Upper lobe of left lung (tissue), 6 donors: Measurements from ENCODE around the gene DNMT3A. TPM values are rescaled to one million over a fixed set of nuclear protein-coding genes. Genes with fewer than 3 reads are reported as not detected.

Experiments used
- ATAC-seq, 2 donors: fragments of 200-7000 bp; cut with Tn5 transposase; one replicate each; pipeline ENCODE4 v1.9.1; 2022; ENCODE audit warnings: mild to moderate bottlenecking in 2 of 2, moderate library complexity in 2 of 2; ENCODE audit not compliant: low FRiP score in 2 of 2
- DNase-seq, 2 donors: peaks; one replicate each; pipeline ENCODE4 v3.0.0-alpha.2; 2019 to 2020
- H3K27ac ChIP-seq, 4 donors: fragments of 200-600 bp; sonication (generic); one replicate each; pipeline ENCODE4 v1.5.1; 2016 to 2019
- H3K27me3 ChIP-seq, 4 donors: fragments of 200-600 bp; sonication (generic); one replicate each; pipeline ENCODE4 v1.5.1; 2017 to 2019
- H3K36me3 ChIP-seq, 4 donors: fragments of 200-600 bp; sonication (generic); one replicate each; pipeline ENCODE4 v1.5.1; 2016 to 2019
- H3K4me1 ChIP-seq, 4 donors: fragments of 200-600 bp; sonication (generic); one replicate each; pipeline ENCODE4 v1.5.1; 2018 to 2019
- H3K4me3 ChIP-seq, 4 donors: fragments of 200-600 bp; sonication (generic); one replicate each; pipeline ENCODE4 v1.5.1; 2017 to 2019; ENCODE audit warnings: mild to moderate bottlenecking in 2 of 4, moderate library complexity in 1 of 4
- H3K9me3 ChIP-seq, 4 donors: fragments of 200-600 bp; sonication (generic); one replicate each; pipeline ENCODE4 v1.5.1; 2018 to 2019
- EP300 ChIP-seq, 4 donors: sonication (generic); formaldehyde crosslinking; IDR thresholded peaks; one replicate each; pipeline ENCODE4 v1.5.1; 2017; ENCODE audit warnings: antibody characterized with exemption in 4 of 4, control low read depth in 2 of 4
- POLR2A ChIP-seq, 4 donors: fragments of 450-650 bp; IDR thresholded peaks; one replicate each; pipeline ENCODE4 v1.5.1; 2016 to 2017; ENCODE audit warnings: antibody characterized with exemption in 4 of 4, mild to moderate bottlenecking in 2 of 4
- POLR2AphosphoS5 ChIP-seq, 2 donors: sonication (generic); formaldehyde crosslinking; IDR thresholded peaks; one replicate each; pipeline ENCODE4 v1.5.1; 2017; ENCODE audit warnings: antibody characterized with exemption in 2 of 2
- WGBS, 2 donors: methylation state at CpG; one replicate each; pipeline ENCODE4 v1.1.5; 2017 to 2018; 5-methylcytosine and 5-hydroxymethylcytosine counted together
- total RNA-seq, 6 donors: library from RNA; depleted of rRNA in 4 of 6; stranded (reverse); fragments of >200 nt in 4 of 6; gene quantifications; one replicate each; pipeline versions ENCODE4 v1.1.0 to v1.2.1, GENCODE V29; 2016 to 2021
- TF ChIP-seq, protein P1 (sequence below), 6 experiments: fragments of 450-650 bp in 4 of 6; fragments of 200-600 bp in 2 of 6; sonication (generic) in 2 of 6; IDR thresholded peaks; one replicate each; pipeline ENCODE4 v1.5.1; 2016 to 2019; ENCODE audit warnings: antibody characterized with exemption in 6 of 6
- donor health status: DM: no; HTN: no; CAD: no; lungs with moderate emphysema.
- donor health status: DM: no; HTN: yes; CAD: no; lungs with severe emphysema.

DNMT3A gene
- total RNA-seq, 6 donors from 2014 or later = 7.8 to 49.2 (median 30.4) TPM

DNA sequence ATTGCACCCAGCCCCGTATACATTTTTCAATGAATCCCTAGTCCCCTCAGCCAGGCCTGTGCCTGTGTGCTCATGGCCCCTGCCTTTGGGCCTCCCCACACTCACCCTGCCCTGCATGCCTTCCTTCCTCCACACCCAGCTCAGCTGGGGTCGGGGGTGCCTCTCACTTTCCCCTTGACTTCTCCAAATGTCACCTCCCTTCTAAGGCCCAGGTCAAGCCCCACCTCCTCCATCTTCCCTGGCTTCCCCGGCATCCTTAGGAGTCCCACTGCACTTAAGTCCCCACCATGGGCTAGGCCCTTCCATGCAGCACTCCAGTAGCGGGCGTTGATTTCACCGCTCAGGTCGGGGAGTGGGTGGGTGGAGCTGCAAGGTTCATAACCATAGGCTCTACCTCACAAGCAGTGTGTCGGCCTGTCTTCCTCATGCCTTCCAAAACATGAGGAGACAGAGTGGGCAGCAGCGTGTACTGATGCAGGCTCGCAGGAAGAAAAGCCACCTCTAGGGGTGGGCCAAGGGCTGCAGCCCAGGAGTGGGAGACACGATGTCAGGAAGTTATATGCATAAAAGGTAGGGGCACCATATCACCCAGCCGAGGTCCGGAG, 47.7 kb downstream of the DNMT3A start:
- 56 to 79% methylated on average over 13 of the region's 13 CpGs for WGBS, 2 donors
- Histone ChIP-seq H3K27ac (peak overlapping the region; percentile 76 to 85 (median 78)), H3K9me3 (no peaks in the 10 kb centered on the region), H3K36me3 (peaks cover 0 to 11% (median 6%) of the 10 kb centered on the region in 4 donors), H3K27me3 (no peaks in the 10 kb centered on the region), H3K4me1 (peaks cover 30 to 44% (median 38%) of the 10 kb centered on the region in 4 donors), H3K4me3 (no peak overlapping the region)
- ATAC-seq = no peak
- DNase-seq = no peak
- TF ChIP-seq POLR2A (IDR thresholded peaks at IDR 0.05) (no peak), POLR2AphosphoS5 (IDR thresholded peaks at IDR 0.05) (no peak), EP300 (IDR thresholded peaks at IDR 0.05) (no peak)
- TF ChIP-seq, protein P1, sequence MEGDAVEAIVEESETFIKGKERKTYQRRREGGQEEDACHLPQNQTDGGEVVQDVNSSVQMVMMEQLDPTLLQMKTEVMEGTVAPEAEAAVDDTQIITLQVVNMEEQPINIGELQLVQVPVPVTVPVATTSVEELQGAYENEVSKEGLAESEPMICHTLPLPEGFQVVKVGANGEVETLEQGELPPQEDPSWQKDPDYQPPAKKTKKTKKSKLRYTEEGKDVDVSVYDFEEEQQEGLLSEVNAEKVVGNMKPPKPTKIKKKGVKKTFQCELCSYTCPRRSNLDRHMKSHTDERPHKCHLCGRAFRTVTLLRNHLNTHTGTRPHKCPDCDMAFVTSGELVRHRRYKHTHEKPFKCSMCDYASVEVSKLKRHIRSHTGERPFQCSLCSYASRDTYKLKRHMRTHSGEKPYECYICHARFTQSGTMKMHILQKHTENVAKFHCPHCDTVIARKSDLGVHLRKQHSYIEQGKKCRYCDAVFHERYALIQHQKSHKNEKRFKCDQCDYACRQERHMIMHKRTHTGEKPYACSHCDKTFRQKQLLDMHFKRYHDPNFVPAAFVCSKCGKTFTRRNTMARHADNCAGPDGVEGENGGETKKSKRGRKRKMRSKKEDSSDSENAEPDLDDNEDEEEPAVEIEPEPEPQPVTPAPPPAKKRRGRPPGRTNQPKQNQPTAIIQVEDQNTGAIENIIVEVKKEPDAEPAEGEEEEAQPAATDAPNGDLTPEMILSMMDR (IDR thresholded peaks at IDR 0.05) = no peak

GRCh38 chr2:25293145-25293544, 48.6 kb downstream of the DNMT3A start:
- Histone ChIP-seq H3K27ac (peak overlapping the region in 1 of 4 donors; percentile 85), H3K4me1 (peaks cover 30 to 44% (median 38%) of the 10 kb centered on the region in 4 donors), H3K27me3 (no peaks in the 10 kb centered on the region), H3K9me3 (no peaks in the 10 kb centered on the region), H3K4me3 (no peak overlapping the region), H3K36me3 (peaks cover 0 to 2% (median 0%) of the 10 kb centered on the region in 4 donors)
- no peak for DNase-seq
- WGBS, 2 donors = 80 to 81% methylated on average over 7 of the region's 7 CpGs
- no peak for ATAC-seq
- TF ChIP-seq EP300 (IDR thresholded peaks at IDR 0.05) = no peak
- TF ChIP-seq POLR2AphosphoS5 (IDR thresholded peaks at IDR 0.05) = no peak
- no peak for TF ChIP-seq POLR2A (IDR thresholded peaks at IDR 0.05)
- TF ChIP-seq, protein P1 (IDR thresholded peaks at IDR 0.05) = no peak

DNA sequence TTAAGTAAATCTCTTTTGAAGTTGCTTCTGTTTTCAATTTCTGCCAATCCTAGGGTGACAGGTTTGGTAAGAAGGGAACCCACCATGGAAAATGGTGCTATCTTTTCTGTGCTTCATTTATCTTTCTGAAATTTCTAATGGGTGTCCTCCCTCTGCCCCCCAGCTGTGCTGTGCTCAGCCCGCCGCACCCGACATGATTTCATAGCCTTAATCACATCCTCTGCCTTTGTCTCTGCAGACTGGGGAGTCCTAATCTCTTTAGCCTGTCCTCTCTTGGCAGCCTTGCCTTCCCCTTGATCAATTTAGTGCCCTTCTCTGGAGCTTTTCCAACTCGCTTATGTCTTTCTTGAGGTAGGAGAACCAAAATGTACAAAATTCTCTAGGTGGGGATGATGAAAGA, 49.3 kb downstream of the DNMT3A start:
- no peak for TF ChIP-seq POLR2AphosphoS5 (IDR thresholded peaks at IDR 0.05)
- no peak for TF ChIP-seq POLR2A (IDR thresholded peaks at IDR 0.05)
- TF ChIP-seq EP300 (IDR thresholded peaks at IDR 0.05) = no peak
- TF ChIP-seq, protein P1 (IDR thresholded peaks at IDR 0.05) = no peak
- ATAC-seq (no peak), DNase-seq (no peak)
- H3K27me3 ChIP-seq = no peaks in the 10 kb centered on the region
- H3K27ac ChIP-seq = no peak overlapping the region
- 84 to 92% methylated on average over 4 of the region's 4 CpGs for WGBS, 2 donors
- H3K9me3 ChIP-seq = no peaks in the 10 kb centered on the region
- H3K4me1 ChIP-seq = peaks cover 30 to 44% (median 38%) of the 10 kb centered on the region in 4 donors
- H3K36me3 ChIP-seq = no peaks in the 10 kb centered on the region
- H3K4me3 ChIP-seq = no peak overlapping the region

- Histone ChIP-seq H3K27ac (peak overlapping the region; percentile 5 to 60 (median 32)), H3K4me3 (no peak overlapping the region), H3K4me1 (peaks cover 35 to 49% (median 41%) of the 10 kb centered on the region in 4 donors), H3K36me3 (no peaks in the 10 kb centered on the region), H3K27me3 (no peaks in the 10 kb centered on the region), H3K9me3 (no peaks in the 10 kb centered on the region)
- 22 to 49% methylated on average over 6 to 14 of the region's 19 CpGs for WGBS, 2 donors
- no peak for DNase-seq
- ATAC-seq = no peak
- no peak for TF ChIP-seq EP300 (IDR thresholded peaks at IDR 0.05)
- no peak for TF ChIP-seq POLR2AphosphoS5 (IDR thresholded peaks at IDR 0.05)
- no peak for TF ChIP-seq POLR2A (IDR thresholded peaks at IDR 0.05)
- TF ChIP-seq, protein P1 (IDR thresholded peaks at IDR 0.05) = no peak
Measured at GRCh38 chr2:25290811-25291495, 50.8 kb downstream of the DNMT3A start.
